ENCODE results near the gene ARFGAP3.

The ARFGAP3 gene

GRCh38 chr22:42820045-42820763, 36.9 kb downstream of the ARFGAP3 start:
- TF ChIP-seq CTCF (IDR thresholded peaks at IDR 0.05; ENCODE audit: borderline replicate concordance, extremely low read depth, low read length, poor library complexity, severe bottlenecking) (peak; percentile 53), EZH2 (IDR thresholded peaks at IDR 0.05; ENCODE audit: borderline replicate concordance, low read depth, low read length, severe bottlenecking) (no peak)
- H4K20me1 ChIP-seq (ENCODE audit: insufficient read depth, low read length): no peaks in the 10 kb centered on the region; the same call in 1 of the 2 replicates
- no peaks in the 10 kb centered on the region for H3K27me3 ChIP-seq (ENCODE audit: insufficient read depth, low read length, poor library complexity)
- H2AFZ ChIP-seq (ENCODE audit: low read depth, low read length): no peak overlapping the region
- peaks cover 70% of the 10 kb centered on the region for H3K36me3 ChIP-seq (ENCODE audit: insufficient read depth, low read length)
- H3K27ac ChIP-seq (ENCODE audit: low read length): no peak overlapping the region
- H3K4me1 ChIP-seq (ENCODE audit: insufficient read depth, low read length): no peaks in the 10 kb centered on the region
- H3K9ac ChIP-seq (ENCODE audit: low read depth, low read length): no peak overlapping the region
- H3K4me2 ChIP-seq (ENCODE audit: insufficient read depth, low read length): no peak overlapping the region
- ATAC-seq (ENCODE audit: insufficient read depth, low read depth) (no peak), DNase-seq (no peak)
- H3K79me2 ChIP-seq (ENCODE audit: insufficient read depth, low read length): no peaks in the 10 kb centered on the region
- no peaks in the 10 kb centered on the region for H3K9me3 ChIP-seq (ENCODE audit: insufficient read depth, low read length, severe bottlenecking)
- no peak overlapping the region for H3K4me3 ChIP-seq (ENCODE audit: low read depth in 1 of 2, low read length in 2 of 2)

DNA sequence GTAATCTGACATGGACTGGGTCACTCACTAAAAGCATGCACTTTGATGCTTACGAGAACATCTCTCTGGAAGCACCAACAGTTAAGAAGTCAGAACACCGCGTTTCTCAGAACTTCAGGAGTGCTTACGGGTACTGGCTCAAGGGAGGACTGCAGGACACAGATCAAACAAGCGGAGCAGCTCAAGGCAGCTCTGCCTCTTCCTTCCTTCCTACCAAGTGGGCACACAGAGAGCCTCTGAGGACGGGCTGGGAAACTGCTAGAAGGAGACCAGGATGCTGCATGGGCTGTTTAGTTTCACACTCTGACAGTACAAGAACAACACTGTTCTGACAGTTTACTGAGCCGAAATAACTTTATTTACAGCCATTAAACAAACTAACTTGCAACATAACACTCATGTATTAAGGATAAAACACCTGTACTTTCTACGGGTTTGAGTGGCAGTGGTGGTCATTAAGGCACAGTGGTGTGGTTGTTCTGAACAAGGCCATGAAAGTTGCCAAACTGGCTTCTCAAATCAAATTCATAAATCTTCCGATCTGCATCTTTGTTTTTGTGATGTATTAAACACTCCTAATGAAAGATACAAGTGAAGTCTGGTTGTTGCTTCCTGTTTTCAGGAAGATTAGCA, 37.5 kb downstream of the ARFGAP3 start:
- no peak for TF ChIP-seq CTCF (IDR thresholded peaks at IDR 0.05; ENCODE audit: borderline replicate concordance, extremely low read depth, low read length, poor library complexity, severe bottlenecking)
- TF ChIP-seq EZH2 (IDR thresholded peaks at IDR 0.05; ENCODE audit: borderline replicate concordance, low read depth, low read length, severe bottlenecking): no peak
- Histone ChIP-seq H4K20me1 (ENCODE audit: insufficient read depth, low read length) (no peaks in the 10 kb centered on the region; the same call in 1 of the 2 replicates), H2AFZ (ENCODE audit: low read depth, low read length) (no peak overlapping the region), H3K4me2 (ENCODE audit: insufficient read depth, low read length) (no peak overlapping the region), H3K27ac (ENCODE audit: low read length) (no peak overlapping the region), H3K79me2 (ENCODE audit: insufficient read depth, low read length) (no peaks in the 10 kb centered on the region), H3K27me3 (ENCODE audit: insufficient read depth, low read length, poor library complexity) (no peaks in the 10 kb centered on the region), H3K4me1 (ENCODE audit: insufficient read depth, low read length) (no peaks in the 10 kb centered on the region), H3K9me3 (ENCODE audit: insufficient read depth, low read length, severe bottlenecking) (no peaks in the 10 kb centered on the region), H3K9ac (ENCODE audit: low read depth, low read length) (no peak overlapping the region), H3K4me3 (ENCODE audit: low read depth in 1 of 2, low read length in 2 of 2) (no peak overlapping the region), H3K36me3 (ENCODE audit: insufficient read depth, low read length) (peaks cover 70% of the 10 kb centered on the region)
- DNase-seq (no peak), ATAC-seq (ENCODE audit: insufficient read depth, low read depth) (no peak)

DNA sequence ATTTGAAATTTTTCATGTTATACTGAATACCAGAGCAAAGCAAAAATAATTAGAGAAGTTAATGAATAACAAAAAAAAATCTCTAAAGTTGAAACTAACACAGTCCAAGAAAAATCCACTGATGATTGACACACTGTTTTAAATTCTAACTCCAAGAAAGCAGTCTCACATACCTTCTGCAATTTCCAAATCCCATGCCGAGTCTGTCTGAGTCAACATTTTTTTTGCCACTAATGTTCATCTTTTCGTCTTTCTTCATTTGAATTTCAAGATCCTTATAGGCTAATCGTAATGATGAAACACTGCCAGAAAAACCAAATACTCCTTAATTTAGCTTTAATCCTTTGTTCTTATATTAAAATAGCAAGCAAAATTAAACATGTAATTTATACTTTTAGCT, 39.5 kb downstream of the ARFGAP3 start:
- H3K79me2 ChIP-seq (ENCODE audit: insufficient read depth, low read length): no peaks in the 10 kb centered on the region
- H2AFZ ChIP-seq (ENCODE audit: low read depth, low read length): no peak overlapping the region
- H3K27ac ChIP-seq (ENCODE audit: low read length): no peak overlapping the region
- no peak for ATAC-seq (ENCODE audit: insufficient read depth, low read depth)
- DNase-seq: no peak
- H3K4me1 ChIP-seq (ENCODE audit: insufficient read depth, low read length): no peaks in the 10 kb centered on the region
- no peaks in the 10 kb centered on the region for H3K27me3 ChIP-seq (ENCODE audit: insufficient read depth, low read length, poor library complexity)
- no peaks in the 10 kb centered on the region; the same call in 1 of the 2 replicates for H4K20me1 ChIP-seq (ENCODE audit: insufficient read depth, low read length)
- no peak overlapping the region for H3K4me3 ChIP-seq (ENCODE audit: low read depth in 1 of 2, low read length in 2 of 2)
- H3K9me3 ChIP-seq (ENCODE audit: insufficient read depth, low read length, severe bottlenecking): no peaks in the 10 kb centered on the region
- no peak for TF ChIP-seq CTCF (IDR thresholded peaks at IDR 0.05; ENCODE audit: borderline replicate concordance, extremely low read depth, low read length, poor library complexity, severe bottlenecking)
- TF ChIP-seq EZH2 (IDR thresholded peaks at IDR 0.05; ENCODE audit: borderline replicate concordance, low read depth, low read length, severe bottlenecking): no peak
- no peak overlapping the region for H3K4me2 ChIP-seq (ENCODE audit: insufficient read depth, low read length)
- H3K9ac ChIP-seq (ENCODE audit: low read depth, low read length): no peak overlapping the region
- peaks cover 74% of the 10 kb centered on the region for H3K36me3 ChIP-seq (ENCODE audit: insufficient read depth, low read length)
